Activated T-cell treated with anti-CD3 and anti-CD28 coated beads, Interleukin-2, amount 50 U/mL, for 1 hour (primary cell): Measurements from ENCODE around the gene CDK5.

Experiments
- DNase-seq: peaks from one replicate; pipeline ENCODE4 v3.0.0-alpha.2; 2020

Gene CDK5

DNA sequence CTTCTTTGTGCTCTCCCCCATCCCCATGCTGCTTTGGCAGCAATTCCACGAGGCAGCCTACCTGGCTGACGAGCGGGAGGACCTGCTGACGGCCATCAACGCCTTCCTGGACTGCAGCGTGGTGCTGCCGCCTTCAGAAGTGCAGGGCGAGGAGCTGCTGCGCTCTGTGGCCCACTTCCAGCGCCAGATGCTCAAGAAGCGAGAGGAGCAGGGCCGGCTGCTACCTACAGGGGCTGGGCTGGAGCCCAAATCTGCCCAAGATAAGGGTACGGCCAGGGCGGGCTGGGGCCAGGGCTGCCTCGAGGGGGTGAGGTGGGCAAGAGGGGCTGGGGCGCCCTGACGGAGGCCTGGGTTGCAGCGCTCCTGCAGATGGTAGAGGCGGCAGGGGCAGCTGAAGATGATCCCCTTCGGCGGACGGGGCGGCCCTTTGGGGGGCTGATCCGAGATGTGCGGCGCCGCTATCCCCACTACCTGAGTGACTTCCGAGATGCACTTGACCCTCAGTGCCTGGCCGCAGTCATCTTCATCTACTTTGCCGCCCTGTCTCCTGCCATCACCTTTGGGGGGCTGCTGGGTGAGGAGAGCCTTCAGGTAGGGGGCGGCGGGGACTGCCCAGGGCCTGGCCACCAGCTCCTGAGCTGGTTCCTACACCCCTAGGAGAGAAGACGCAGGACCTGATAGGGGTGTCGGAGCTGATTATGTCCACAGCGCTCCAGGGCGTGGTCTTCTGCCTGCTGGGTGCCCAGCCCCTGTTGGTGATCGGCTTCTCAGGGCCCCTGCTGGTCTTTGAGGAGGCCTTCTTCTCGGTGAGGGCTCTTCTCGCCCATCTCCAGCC lies 13.6 kb upstream of the CDK5 start:
- DNase-seq, result no peak

DNA sequence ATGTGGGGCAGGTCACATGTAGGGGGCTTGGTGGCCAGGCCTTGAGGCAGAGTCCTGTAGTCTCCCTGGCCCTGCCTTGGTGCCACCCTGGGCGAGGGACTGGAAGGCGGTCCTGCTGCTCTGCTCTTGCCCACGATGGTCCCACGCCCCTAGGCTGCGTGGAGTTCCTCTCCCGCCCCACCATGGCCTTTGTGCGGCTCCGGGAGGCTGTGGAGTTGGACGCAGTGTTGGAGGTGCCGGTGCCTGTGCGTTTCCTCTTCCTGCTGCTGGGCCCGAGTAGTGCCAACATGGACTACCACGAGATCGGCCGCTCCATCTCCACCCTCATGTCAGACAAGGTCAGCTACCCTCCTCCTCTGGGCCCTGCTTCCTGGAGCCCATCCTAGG lies 12.9 kb upstream of the CDK5 start:
- no peak for DNase-seq

DNA sequence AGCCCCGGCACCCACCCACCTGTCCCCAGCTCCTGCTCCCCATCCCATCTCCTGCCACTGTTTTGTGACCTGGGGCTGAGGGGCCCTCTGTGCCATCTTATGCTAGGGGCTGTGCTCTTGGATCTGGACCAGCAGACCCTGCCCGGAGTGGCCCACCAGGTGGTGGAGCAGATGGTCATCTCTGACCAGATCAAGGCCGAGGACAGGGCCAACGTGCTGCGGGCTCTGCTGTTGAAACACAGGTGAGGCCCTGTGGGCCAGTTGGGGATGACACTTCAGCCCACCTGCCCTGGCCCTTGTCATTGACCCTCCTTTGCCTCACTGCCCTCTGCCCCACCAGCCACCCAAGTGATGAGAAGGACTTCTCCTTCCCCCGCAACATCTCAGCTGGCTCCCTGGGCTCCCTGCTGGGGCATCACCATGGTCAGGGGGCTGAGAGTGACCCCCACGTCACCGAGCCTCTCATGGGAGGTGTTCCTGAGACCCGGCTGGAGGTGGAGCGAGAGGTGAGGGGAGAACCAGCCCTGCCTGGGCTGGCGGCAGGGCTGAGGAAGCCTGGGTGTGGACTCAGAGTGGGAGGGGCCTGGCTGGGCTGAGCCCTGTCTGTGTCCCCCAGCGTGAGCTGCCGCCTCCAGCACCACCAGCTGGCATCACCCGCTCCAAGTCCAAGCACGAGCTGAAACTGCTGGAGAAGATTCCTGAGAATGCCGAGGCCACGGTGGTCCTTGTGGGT lies 12.3 kb upstream of the CDK5 start:
- DNase-seq, result no peak

DNA sequence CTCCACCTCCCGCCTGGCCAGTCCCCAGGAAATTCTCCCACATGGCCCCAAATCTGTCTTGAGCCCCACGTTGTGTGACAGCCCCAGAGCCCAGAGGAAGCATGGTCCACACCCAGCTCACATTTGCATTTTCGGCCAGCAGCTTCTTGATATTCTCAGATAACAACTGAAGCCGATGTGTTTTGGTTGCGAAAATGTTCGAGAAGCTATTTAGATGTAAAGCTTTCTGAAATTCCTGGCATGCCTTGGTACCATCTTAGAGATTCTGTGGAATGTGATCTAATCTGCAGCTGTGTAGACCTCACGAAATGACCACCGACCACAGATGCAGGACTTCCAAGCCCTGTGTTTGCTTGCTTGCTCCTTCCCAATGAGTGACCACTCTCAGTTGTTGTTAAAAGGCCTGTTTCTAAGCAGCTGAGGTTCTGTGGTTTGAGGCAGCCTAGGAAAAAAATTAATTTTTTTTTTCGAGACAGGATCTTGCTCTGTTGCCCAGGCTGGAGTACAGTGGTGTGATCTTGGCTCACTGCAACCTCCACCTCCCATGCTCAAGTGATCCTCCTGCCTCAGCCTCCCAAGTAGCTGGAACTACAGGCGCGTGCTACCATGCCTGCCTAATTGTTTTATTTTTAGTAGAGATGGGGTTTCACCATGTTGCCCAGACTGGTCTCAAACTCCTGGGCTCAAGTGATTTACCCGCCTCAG lies 10.5 kb upstream of the CDK5 start:
- DNase-seq, result no peak

DNA sequence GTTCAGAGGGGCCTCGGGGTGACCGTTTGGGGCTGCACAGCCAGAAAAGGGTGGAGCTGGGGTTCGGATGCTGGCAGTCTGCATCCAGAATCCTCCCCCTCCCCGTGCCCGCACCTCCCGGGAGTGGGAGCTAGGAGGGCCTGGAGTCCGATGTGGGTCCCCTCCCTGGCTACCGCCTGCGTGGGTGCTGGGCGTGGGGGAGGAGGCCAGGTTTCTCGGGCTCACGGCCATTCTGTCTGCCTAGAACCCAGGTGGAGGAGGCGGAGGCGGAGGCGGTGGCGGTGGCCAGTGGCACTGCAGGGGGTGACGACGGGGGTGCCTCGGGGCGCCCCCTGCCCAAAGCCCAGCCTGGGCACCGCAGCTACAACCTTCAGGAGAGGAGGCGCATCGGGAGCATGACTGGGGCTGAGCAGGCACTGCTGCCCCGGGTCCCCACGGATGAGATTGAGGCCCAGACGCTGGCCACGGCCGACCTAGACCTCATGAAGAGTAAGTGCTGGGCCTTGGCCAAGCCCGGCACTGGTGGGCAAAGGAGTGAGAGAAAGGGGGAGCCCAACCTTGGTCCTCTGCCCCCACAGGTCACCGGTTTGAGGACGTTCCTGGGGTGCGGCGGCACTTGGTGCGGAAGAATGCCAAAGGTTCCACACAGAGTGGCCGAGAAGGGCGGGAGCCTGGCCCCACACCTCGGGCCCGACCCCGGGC lies 8.7 kb upstream of the CDK5 start:
- no peak for DNase-seq

DNA sequence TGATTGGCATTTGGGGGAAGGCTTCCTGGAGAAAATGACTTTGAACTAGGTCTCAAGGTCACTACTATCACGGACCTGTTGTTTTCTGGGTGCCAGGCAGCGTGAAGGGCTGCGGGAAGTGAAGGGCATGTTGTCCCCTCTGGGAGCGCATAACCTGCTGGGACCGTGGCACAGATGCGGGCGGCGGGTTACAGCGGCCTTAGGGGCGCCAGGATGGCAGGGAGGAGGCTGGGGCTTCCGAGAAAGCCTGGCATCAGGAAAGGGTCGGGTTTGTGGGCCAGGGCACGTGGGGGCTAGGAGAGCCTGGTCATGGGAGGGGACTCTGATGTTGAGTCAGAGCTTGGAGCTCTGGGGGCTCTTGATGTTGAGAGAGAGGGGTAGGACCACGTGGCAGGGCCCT lies 7.8 kb upstream of the CDK5 start:
- DNase-seq, result no peak

DNA sequence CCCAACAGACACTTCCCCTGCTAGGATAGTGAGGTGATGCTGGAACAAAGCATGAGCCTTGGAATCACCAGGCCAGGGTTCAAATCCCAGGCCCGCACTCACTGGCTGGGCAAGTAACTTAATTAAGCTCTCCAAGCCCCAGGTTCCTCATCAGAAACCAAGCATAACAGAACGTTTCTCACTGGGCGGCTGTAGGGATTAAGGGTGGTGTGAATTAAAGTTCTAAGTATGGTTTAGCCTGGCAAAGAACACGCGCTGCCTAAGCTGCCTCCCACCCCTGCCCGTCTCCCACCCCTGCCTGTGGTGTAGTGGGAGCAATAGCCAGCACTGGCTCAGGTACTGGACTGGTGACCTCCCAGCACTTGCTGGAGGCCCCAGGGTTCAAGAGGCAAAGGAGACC lies 7.3 kb upstream of the CDK5 start:
- no peak for DNase-seq

DNA sequence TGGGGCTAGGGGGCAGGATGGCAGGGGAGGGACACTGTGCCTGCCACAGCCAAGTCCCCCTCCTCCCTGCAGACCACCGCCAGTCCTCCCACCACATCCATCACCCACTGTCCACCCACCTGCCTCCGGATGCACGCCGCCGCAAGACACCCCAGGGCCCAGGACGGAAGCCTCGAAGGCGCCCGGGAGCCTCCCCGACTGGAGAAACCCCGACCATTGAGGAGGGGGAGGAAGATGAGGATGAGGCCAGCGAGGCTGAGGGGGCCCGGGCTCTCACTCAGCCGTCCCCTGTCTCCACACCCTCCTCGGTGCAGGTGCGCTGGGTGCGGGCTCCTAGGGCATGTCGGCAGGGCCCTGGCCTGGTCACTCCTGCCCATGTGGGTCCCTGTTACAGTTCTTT lies 6.8 kb upstream of the CDK5 start:
- no peak for DNase-seq

DNA sequence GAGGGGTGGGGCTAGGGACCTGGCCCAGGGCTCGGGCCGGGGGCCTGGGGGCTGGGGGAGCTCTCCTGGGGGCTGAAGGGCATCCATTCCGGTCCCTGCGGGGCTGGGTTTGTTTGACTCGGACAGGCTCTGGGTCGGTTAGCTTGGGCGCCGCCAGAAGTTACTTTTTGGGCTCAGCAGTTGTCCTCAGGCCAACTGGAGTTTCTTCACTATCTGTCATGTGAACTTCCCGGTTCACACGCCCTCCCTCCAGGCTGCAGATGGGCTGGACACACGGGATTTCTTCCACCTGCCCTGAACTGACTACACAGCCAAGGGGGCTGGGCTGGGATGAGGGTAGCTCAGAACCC lies 5.5 kb upstream of the CDK5 start:
- no peak for DNase-seq

DNA sequence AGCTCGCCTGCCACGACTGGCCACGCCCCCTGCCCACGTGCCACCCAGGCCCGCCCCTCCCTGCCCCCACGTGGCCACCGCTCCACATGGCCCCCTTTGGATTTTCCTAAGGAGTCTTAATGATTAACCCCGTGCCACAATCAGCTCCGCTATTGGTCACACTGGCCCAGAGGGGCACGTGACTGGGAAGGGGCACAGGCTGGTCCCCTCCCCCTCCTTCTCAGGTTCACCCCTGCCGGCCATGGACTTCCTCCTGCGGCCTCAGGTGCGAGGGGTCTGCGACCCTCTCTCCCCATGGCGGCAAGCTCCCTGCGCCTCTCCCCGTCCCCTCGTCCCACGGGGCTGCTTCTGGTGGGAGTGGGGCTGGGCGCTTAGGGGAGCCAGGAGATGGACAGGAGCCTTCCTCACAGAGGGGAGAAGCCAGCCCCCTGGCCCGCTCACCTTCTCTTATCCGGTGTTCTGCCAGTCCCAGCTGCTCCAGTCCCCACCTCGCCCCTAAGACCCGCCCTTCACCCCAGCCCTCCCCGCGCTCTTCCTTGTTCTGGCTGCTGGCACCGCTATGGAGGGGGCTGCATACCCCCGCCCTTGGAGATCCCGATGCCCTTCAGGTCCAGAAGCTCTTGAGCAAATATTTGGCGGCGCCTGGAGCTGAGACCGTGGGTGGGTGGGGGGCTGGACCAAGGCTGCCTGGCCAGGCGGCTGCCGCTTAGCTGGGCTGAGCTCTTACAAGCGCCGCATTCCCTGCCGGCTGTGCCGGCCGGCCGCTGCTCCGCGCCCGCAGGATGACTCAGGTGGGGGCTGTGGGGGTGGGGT lies 4.9 kb upstream of the CDK5 start:
- DNase-seq, result no peak

DNA sequence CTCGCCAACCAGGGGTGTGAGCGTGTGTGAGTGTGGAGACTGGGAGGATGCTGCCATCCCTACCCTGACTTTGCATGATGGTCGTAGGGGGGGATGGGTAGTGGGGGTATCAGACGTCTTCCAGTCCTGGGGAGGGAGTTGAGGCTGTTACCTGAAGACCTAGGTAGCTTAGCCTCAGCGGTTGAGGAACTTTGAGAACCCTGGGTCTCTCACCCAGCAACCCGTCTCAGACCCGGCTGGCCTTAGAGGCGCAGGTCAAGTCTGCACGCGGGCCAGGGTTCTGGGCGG lies 4.4 kb upstream of the CDK5 start:
- DNase-seq, result no peak

DNA sequence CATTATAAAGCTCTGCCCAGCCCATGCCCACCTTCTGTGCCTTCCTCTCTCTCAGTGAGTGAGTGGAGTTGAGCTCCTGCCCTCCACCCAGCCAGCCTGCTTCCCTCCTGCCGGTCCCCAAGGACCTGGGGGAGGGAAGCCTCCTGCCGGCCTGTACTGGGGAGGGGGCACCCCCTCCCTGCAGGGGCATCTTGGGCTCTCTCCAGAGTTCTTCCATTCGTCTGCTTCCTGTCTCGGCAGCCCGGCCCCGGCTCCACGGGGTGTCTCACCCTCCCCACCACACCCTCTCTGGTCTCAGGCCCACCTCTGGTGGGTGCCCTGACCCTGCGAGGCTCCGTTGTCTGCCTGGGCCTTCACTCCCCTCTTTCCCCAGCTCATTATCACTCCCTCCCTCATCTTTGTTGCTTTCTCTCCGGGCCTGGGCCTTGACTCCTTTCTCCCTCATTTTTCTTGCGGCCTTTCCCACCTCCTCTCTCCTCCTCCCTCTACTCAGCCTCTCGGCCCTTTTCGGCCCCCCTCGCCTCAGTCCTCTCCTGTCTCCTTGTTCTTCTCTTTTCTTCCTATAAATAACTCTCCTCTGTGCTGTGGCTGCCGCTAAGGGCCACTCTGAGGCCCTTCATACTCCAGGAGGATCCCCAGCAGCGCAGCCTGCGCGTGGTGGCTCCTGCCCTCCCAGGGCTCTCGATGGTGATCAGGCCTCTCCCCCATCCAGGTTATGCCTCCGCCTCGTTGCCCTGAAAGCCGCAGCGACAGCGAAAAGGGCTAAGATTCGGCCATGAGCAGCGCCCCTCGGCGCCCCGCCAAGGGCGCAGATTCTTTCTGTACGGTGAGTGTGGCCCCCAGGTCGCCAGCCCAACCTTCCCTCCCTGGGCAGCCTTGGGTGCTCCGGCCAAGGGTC lies 3.8 kb upstream of the CDK5 start:
- DNase-seq, result no peak

DNA sequence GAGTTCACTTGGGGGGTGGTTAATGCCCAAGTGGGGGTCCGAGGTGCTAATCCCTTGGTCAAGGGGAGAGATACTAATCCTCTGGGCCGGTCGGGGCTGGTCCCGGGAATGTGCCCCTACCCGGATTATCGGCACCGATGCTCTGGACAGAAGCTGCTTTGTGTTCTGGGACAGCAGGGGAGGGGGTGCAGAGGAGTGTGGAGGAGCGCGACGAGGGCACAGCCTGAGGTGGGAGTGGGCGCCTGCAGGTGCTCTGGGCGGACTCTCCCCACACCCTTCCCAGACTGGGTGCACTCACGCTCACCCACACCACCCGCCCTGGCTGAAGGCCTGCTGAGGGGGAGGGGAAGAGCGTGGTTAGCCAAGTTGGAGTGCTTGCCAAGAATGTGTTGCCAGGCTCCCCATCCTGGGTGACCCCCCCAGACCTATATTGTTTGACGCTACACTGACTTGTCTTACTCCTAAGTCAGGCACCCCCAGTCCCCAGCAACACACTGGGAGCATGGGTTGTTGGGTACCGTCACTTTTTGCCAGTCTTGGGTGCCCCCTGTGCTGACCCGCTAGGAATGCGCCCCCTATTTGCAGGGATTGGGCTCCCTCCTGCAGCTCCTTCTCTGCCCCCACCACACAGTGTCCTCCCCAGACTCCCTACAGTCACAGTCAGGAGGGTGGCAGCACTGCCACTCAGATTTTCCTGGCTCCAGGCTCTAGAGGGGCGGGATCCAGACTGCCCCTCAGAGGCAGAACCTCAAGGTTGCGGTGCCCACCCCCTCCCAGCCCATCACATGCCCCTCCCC lies 2.9 kb upstream of the CDK5 start:
- no peak for DNase-seq

DNA sequence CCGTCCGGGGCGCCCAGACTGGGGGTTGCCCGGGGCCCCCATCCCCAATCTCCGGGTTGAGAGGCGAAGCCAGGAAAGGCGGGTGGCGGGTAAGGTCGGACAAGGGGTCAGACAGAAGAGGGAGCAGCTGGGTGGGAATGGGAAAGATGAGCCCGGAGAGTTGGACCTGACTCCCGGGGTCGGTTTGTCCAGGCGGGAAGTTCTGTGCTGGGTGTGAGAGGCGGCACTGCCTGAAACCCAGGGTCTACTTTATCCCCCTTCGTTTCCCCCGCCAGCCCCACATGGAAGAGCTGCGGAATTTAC lies 2.4 kb upstream of the CDK5 start:
- DNase-seq, result no peak

DNA sequence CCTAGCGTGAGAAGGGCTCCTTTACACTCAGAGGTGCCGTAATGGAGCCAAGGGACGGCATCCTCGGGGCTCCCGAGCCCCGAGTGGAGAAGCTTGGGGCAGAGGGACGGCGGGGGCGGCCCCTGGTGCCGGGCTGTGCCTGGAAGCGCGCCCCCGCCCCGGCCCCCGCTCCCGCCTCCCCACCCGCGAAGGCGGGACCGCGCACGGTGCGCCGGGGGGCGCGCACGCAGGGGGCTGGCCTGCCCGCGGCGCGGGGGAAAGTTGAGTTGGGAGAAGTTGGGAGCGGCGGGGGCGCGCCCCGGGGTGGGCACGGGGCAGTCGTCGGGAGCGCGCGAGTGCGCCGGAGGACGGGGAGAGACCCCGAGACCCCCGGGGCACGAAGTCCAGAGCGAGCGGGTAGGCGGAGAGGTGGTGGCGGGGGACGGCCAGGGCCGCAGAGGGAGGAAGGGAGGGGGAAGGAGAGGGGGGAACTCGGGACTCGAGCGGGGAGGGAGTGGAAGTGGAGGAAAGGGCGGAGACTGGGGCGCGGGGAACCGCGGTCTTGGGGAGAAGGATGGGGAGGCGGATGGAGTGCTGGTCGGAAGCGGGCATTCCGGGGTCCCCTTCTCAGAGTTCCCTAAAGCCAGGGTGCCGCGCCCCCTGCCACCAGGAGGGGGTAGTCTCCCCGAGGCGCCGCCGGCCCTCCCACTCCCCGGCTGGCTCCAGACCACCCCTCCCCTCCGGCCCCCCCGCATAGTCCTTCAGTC lies 1.8 kb upstream of the CDK5 start, which contains the start of gene SLC4A2:
SLC4A2 (plus strand) TSS at position 223 of the 746 bp plus-strand sequence. CDS start 2,399 bp downstream, outside the sequence.
- peak; percentile 82 for DNase-seq

DNA sequence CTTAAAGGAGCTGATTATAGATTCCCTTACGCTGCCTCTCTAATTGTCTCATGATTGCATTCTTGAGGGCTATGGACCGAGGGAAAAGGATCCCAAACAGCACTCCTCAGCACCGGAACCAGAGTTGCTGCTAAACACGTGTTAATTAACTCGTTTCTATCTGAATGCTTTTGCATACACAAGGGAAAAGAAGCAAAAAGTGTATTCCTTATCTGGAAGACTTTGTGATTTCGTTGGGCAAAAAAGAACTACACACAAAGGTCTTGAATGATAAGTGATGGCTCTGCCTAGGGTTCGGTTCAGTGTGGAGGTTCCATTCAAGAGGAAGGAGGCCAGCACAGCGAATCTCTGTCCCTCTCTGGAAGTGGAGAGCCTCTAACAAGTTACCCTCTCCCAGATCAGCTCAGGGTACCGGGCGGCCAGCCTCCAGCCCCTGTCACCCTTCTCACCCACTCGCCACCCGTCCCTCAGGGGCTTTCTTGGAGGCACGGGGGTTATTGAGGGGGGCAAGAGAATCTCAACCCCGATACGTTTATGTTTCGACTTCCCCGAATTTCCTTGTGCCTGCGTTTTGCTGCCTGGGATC lies 1.2 kb upstream of the CDK5 start:
- DNase-seq, result no peak

DNA sequence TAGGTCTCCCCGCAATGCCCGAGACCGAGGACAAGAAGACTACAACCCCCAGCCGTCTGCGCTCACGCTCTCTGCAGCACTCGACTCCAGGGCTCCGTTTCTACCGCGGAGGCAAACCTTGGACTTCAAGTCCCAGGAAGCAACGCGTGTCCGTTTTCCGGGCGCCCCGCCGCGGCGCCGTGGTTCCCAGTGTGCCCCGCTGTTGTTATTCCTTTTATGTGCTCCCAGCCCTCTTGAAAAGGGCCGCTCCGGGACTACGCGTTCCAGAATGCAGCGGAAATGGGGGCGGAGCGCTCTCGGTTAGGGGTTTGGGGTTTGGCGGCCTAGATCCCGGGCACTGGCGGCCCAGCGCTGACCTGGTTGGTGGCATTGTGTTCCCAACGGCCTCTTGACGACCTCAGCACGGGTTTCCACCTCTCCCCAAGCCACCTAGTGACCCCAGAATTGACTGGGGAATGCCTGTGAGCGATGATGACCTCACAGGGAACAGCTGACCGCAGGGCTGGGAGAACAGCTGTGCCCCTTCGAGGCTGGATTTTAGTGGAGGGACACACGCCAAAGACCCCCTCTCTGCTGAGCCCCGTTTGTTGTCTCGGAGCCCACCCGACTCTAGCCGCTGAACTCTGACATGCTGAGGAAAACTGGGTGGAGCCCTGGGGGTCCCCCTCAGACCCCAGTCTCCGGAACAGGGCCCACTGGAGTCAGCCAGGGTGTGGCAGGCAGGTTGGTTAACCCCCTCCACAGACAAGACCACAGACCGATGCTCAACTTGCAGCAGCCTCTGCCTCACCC lies 488 bp upstream of the CDK5 start:
- DNase-seq, result peak; percentile 96

DNA sequence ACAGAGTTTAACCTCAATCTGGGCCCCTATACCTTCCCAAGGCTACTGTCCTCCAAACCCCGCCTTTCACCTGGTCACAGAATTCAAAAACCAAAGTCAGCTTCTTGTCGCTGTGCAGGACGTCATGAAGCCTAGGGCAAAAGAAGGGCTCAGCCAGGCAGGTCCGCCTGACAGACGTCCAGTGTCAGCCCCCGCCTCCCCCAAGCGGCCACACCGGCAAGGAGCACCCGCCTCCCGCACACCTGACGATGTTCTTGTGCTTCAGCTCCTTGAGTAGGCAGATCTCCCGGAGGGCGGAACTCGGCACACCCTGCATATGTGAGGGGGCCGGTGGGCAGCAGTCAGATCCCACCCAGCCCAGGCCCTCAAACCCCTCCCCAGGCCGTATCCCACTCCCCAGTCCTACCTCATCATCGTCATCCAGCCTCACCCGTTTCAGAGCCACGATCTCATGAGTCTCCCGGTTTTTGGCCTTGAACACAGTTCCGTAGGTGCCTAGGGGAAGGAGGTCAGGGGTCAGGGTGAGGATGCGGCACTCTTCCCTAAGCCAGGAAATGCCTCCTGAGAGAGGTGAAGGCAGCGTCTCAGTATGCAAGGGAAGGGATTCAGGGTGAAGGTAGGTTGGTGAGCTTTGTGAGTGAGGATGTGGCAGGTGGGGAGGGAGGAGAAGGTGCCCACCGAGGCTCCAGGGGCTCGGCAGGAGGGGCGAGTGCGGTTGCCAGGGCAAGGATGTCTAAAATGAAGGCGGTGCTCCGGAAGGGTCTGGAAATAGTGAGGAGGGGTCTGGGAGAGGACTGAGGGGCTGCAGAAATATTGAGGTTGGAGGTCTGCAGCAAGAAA lies 811 bp downstream of the CDK5 start:
- no peak for DNase-seq
